ENCODE data around the gene RXRA. TPM values are rescaled to one million over a fixed set of nuclear protein-coding genes. Genes with fewer than 3 reads are reported as not detected.

RXRA gene
- total and polyA plus RNA-seq, 10 of the 15 experiments (the other 5 are each of a cell fraction or from before 2014, with no cell fraction given) = 0.89 to 36.8 (median 11.1) TPM

- no peaks in the 10 kb centered on the region for H3K36me3 ChIP-seq (ENCODE audit: control insufficient read depth in 2 of 2, insufficient read depth in 2 of 2, low read length in 1 of 2)
- H3K9ac ChIP-seq (ENCODE audit: control insufficient read depth, insufficient read depth, low read length) = no peak overlapping the region
- POLR2A ChIA-PET = no interaction called here
- no peak overlapping the region for H2AFZ ChIP-seq (ENCODE audit: control insufficient read depth, low read depth, low read length)
- WGBS (ENCODE audit: insufficient coverage, insufficient replicate concordance, low lambda C conversion rate, missing lambda C conversion rate) = 32% methylated on average over 9 of the region's 9 CpGs
- SMC1A ChIA-PET (ENCODE audit: uncharacterized antibody, unreplicated experiment) = no interaction called here
- TF ChIP-seq KDM1A (IDR thresholded peaks at IDR 0.05; ENCODE audit: borderline replicate concordance) (no peak), RB1 (IDR thresholded peaks at IDR 0.05; ENCODE audit: borderline replicate concordance) (no peak), MTA2 (IDR thresholded peaks at IDR 0.05; ENCODE audit: low read depth) (no peak), CBX5 (IDR thresholded peaks at IDR 0.05; ENCODE audit: low read depth) (no peak), EP300 (IDR thresholded peaks at IDR 0.05; ENCODE audit: borderline replicate concordance in 1 of 2, control insufficient read depth in 1 of 2, low read depth in 2 of 2, low read length in 2 of 2) (no peak), IKZF1 (conservative IDR thresholded peaks at IDR 0.05) (no peak), GATAD2B (conservative IDR thresholded peaks at IDR 0.05; ENCODE audit: low read depth) (no peak), HSF1 (IDR thresholded peaks at IDR 0.05; ENCODE audit: low read depth, low read length) (no peak), SIX5 (IDR thresholded peaks at IDR 0.05; ENCODE audit: low read depth, low read length, severe bottlenecking) (no peak), CHD2 (IDR thresholded peaks at IDR 0.05; ENCODE audit: borderline replicate concordance, low read depth, low read length) (no peak), ATF3 (IDR thresholded peaks at IDR 0.05; ENCODE audit: borderline replicate concordance, extremely low read depth, low read depth, low read length) (no peak), FOXM1 (IDR thresholded peaks at IDR 0.05; ENCODE audit: low read depth, low read length) (no peak)
- H3K27me3 ChIP-seq (replicated peaks in 1 of 2; ENCODE audit: control insufficient read depth in 2 of 2, insufficient read depth in 2 of 2, low read length in 1 of 2) = no peaks in the 10 kb centered on the region; a peak in 1 of 4 replicates
- CTCF ChIA-PET = no interaction called here
- RAD21 ChIA-PET (ENCODE audit: unreplicated experiment) = no interaction called here
- intact Hi-C loops (cut with micrococcal nuclease; ENCODE audit: unreplicated experiment) = no loop called here
- FAIRE-seq = no peak
- no peak overlapping the region for H3K4me2 ChIP-seq (ENCODE audit: control insufficient read depth, insufficient read depth)
- no peak overlapping the region for H3K4me3 ChIP-seq
- BruUV-seq (replicated peaks) = no TSS peak
- H3K79me2 ChIP-seq (ENCODE audit: control insufficient read depth, insufficient read depth, low read length) = no peaks in the 10 kb centered on the region
- no peak for ATAC-seq
- H3K27ac ChIP-seq (ENCODE audit: control insufficient read depth, insufficient read depth) = no peak overlapping the region
- H3K4me1 ChIP-seq (ENCODE audit: control insufficient read depth, insufficient read depth, low read length) = no peaks in the 10 kb centered on the region
- in situ Hi-C loops (cut with MboI) = no loop called here
- no peak for DNase-seq (ENCODE audit: low read depth, low spot score)
- no peaks in the 10 kb centered on the region for H3K9me3 ChIP-seq (replicated peaks; ENCODE audit: control insufficient read depth, insufficient read depth, low read length)
- no peaks in the 10 kb centered on the region for H4K20me1 ChIP-seq (ENCODE audit: control insufficient read depth, insufficient read depth)
Measured at GRCh38 chr9:134357631-134358025, 31.4 kb downstream of the RXRA start.

Data from GM12878 (cell line).